ENCODE measurements around the gene CCL27. TPM values are rescaled to one million over a fixed set of nuclear protein-coding genes. Genes with fewer than 3 reads are reported as not detected.
A peak's percentile ranks its signal among the peaks of the same experiment; 100 is the strongest.

The CCL27 gene
- total RNA-seq, 1 donor from 2014 or later = 0.70 TPM

DNA sequence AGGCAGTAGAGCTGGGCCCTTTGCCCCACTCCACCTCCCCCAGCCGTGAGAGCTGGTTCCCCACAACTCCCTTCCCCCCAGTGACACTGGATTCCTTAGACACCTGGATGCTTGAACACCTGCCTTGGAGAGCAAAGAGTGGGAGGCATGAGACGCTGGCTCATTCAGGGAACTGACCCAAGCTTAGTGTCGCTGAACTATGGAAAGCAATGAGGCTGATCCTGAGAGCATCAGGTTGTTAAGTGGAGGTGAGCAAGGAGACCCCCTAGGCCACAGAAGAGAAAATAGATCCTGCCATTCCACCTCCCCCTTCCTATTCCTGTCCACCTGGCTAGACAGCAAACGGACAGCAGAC, 26.6 kb upstream of the CCL27 start:
- Mint-ChIP-seq H3K9me3 (no peaks in the 10 kb centered on the region), H3K27ac (no peak overlapping the region), H3K27me3 (no peaks in the 10 kb centered on the region), H3K4me3 (no peak overlapping the region), H3K4me1 (peaks cover 2% of the 10 kb centered on the region), H3K36me3 (ENCODE audit: low read depth) (no peaks in the 10 kb centered on the region)
- intact Hi-C loops (cut with micrococcal nuclease) = no loop called here
- no peak for DNase-seq

DNA sequence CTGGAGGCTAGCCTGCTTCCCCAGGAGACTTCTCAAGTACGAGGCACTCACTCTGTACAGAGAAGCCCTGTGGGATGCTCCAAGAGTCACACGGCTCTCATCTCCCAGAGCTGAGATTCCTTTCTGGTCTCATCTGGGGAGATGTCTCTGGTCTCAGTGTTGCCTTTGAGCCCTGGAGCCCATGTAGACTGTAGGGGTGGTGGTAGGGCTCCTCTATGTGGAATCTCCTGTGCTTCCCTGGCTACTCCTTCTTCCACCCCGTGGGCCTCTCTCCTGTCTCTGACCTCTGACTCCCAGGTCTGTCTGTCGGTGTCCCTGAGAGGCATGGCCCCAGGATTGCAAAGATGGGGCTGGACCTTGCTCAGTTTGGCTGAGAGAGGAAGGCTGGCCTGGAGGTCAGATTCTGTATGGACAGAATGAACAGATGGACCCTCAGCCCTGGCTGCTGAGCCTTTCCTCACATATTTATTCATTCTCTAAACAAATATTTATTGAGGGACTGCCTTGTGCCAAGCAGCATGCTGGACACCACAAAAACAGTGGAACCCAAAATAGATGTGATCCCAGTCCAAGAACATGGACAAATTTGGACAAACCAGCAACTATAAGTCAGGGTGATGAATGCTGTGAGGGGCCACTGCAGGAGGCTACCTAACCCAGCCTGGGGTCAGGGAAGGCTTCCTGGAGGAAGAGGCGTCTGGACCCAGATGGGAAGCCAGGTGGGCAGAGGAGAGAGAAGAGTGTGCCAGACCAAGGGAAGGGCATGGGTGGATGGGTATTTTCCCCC, 26.1 kb upstream of the CCL27 start:
- Mint-ChIP-seq H3K4me3 (no peak overlapping the region), H3K27ac (no peak overlapping the region), H3K9me3 (no peaks in the 10 kb centered on the region), H3K27me3 (no peaks in the 10 kb centered on the region), H3K4me1 (peaks cover 2% of the 10 kb centered on the region), H3K36me3 (ENCODE audit: low read depth) (no peaks in the 10 kb centered on the region)
- no peak for DNase-seq
- intact Hi-C loops (cut with micrococcal nuclease) = no loop called here

DNA sequence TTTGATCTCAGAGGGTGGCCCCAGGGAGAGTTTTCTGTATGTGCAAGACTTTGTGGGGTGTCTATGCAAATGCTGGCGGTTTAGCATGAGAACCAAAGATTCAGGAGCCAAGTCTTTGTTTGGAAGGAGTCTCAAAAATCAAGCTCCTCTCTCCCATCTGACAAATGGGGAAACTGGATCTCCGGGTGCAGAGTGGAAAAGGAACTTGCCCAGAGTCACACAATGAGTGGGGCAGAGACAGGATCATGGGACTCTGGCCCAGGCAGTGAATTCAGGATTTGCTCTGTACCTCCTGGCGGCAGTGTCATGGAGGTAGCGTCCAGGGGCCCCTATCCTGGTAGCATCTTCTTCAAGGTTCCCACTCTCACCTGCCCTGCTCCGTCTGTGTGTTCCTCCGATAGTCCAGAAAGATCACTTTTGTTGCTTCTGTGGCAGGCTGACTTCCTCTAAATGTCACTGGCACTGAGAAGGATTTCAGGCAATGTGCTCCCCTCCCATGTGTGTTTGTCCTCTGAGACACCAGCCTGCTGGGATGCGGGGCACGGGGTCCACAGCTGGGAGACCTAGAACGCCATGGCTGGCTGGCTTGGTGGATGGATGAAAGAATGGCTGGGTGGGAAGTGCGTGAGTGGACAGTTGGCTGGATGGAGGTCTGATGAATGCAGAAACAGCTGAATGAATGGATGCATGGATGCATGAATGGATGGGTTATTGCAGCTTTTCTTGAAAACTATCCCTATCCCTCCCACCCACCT, 25.0 kb upstream of the CCL27 start:
- intact Hi-C loops (cut with micrococcal nuclease) = no loop called here
- Mint-ChIP-seq H3K4me1 (peaks cover 2% of the 10 kb centered on the region), H3K4me3 (no peak overlapping the region), H3K36me3 (ENCODE audit: low read depth) (no peaks in the 10 kb centered on the region), H3K27ac (no peak overlapping the region), H3K27me3 (no peaks in the 10 kb centered on the region), H3K9me3 (no peaks in the 10 kb centered on the region)
- DNase-seq = no peak

DNA sequence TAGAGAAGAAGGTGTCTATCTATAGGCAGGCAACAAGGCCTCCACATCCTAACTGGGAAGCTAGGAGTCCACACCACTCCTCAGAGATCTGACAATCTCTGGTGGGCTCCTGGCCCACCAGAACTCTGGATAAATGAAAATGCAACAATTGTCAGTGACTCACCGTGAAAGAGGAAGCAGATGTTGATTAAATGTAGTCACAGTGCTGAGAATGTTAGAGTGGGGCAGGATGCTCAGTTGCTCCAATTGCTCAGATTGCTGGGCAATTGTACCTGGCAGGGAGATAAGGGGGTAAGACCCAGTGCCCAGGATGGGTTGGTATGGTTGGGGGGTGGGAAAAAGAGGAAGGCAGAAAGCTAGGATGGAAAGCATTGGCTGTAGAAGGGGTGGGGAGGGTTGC, 24.3 kb upstream of the CCL27 start:
- peaks cover 2% of the 10 kb centered on the region for H3K4me1 Mint-ChIP-seq
- H3K4me3 Mint-ChIP-seq = no peak overlapping the region
- DNase-seq = no peak
- no peaks in the 10 kb centered on the region for H3K27me3 Mint-ChIP-seq
- no peaks in the 10 kb centered on the region for H3K36me3 Mint-ChIP-seq (ENCODE audit: low read depth)
- no peaks in the 10 kb centered on the region for H3K9me3 Mint-ChIP-seq
- intact Hi-C loops (cut with micrococcal nuclease) = no loop called here
- H3K27ac Mint-ChIP-seq = no peak overlapping the region

DNA sequence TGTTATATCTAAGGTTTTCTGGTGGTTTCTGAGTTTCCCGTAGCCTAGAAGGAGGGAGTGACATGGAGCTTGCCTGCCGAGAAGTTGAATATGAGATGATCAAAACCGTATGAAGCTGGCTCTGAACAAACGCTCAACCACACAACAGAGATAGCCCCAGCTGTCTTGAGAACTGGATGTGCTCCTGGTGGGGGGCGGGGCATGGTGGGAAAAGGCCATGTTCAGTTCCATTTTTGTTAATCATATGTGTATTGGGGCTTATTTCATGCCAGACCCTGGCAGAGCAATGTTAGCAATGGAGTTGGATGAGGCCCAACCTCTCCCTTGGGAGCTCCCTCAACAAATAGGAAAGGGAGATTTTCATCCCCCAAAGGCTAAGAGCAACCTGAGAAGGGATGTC, 23.8 kb upstream of the CCL27 start:
- intact Hi-C loops (cut with micrococcal nuclease) = no loop called here
- H3K27me3 Mint-ChIP-seq = no peaks in the 10 kb centered on the region

DNA sequence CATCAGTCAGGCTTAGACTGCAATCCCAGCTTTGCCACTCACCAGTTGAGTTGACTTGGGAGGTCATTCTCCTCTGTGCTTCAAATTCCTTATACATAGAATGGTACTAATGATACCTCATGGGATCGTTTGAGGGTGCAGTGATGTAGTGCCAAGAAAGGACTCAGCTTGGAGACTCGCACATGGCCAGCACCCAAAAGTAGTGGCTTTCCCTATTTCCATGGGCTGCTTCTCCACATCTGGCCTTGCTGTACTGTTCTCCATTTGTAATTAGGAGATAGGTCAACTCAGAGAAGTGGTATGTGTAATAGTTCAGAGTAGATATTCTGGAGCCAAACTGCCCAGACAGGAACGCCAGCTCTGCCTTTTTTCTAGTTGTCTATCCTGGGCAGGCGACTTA, 23.1 kb upstream of the CCL27 start:
- H3K9me3 Mint-ChIP-seq = no peaks in the 10 kb centered on the region
- no peak overlapping the region for H3K4me3 Mint-ChIP-seq
- H3K27me3 Mint-ChIP-seq = no peaks in the 10 kb centered on the region
- no peaks in the 10 kb centered on the region for H3K36me3 Mint-ChIP-seq (ENCODE audit: low read depth)
- no peak overlapping the region for H3K27ac Mint-ChIP-seq
- intact Hi-C loops (cut with micrococcal nuclease) = no loop called here
- no peak for DNase-seq
- peaks cover 2% of the 10 kb centered on the region for H3K4me1 Mint-ChIP-seq

More for the DNA sequence above, 23.8 kb upstream of the CCL27 start:
- no peak for DNase-seq
- Mint-ChIP-seq H3K4me3 (no peak overlapping the region), H3K36me3 (ENCODE audit: low read depth) (no peaks in the 10 kb centered on the region), H3K27ac (no peak overlapping the region), H3K9me3 (no peaks in the 10 kb centered on the region), H3K4me1 (peaks cover 2% of the 10 kb centered on the region)

DNA sequence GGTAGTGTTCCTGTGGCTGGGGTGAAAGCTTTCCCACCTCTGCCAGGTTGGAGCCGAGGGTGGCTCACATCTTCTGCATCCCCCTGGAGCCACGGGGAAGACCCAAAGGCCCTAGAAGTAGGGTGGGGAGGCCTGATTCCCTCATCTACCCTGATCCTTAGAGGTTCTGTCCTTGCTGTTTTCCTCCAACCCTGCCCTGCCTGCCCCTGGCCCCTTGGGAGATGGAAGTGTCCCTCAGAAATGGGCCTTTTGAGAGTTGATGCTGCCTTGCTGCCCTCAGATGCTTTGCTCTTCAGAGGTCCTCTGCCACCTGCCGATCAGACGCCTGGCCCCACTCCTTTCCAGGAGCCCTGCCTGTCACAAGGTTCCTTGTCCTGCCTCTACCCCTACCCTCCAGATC, 22.4 kb upstream of the CCL27 start:
- intact Hi-C loops (cut with micrococcal nuclease) = no loop called here
- no peak for DNase-seq
- Mint-ChIP-seq H3K27ac (no peak overlapping the region), H3K4me3 (no peak overlapping the region), H3K36me3 (ENCODE audit: low read depth) (no peaks in the 10 kb centered on the region), H3K9me3 (no peaks in the 10 kb centered on the region), H3K4me1 (peaks cover 2% of the 10 kb centered on the region), H3K27me3 (no peaks in the 10 kb centered on the region)

DNA sequence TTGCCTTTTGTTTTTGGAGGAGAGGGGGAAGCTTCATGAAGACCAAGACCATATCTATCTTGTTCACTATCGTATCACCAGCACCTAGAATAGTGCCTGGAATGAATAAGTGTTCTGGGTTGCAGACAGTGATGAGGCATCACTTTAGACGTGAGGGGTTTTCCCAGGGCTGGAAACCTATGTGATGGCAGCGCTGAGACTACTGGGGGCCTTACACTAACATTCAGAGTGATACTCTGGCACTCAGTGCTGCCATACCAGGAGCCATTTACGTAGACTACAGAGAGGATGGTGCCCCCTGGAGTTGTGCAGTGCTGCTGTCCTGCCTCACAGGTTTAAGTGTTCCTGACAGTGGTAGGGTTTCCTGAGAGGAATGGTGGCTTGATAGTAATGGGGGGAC, 21.7 kb upstream of the CCL27 start:
- DNase-seq = no peak
- H3K27ac Mint-ChIP-seq = no peak overlapping the region
- H3K36me3 Mint-ChIP-seq (ENCODE audit: low read depth) = no peaks in the 10 kb centered on the region
- no peaks in the 10 kb centered on the region for H3K9me3 Mint-ChIP-seq
- no peaks in the 10 kb centered on the region for H3K27me3 Mint-ChIP-seq
- intact Hi-C loops (cut with micrococcal nuclease) = no loop called here
- peaks cover 2% of the 10 kb centered on the region for H3K4me1 Mint-ChIP-seq
- no peak overlapping the region for H3K4me3 Mint-ChIP-seq

DNA sequence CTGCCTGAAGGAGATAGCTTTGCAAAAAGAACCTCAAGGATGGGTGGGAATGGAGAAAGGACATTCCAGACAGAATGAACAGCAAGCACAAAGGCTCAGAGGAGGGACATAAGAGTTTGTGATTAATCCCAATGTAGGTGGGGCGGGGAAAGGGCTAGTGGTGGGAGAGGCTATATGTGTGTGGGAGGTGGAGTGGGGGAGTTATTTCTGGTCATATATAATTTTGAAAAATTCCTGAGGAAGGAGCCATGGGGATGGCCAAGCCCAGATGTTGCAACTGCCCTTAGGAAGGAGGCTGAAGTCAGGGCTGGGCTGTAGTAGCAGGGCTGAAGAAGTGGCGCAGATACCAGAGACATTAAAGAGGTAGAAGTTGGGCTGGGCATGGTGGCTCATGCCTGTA, 13.4 kb upstream of the CCL27 start:
- intact Hi-C loops (cut with micrococcal nuclease) = loop anchor here (1.0 kb wide), 1 partner anchor 25 kb away; no protein-coding TSS in a partner anchor
- Mint-ChIP-seq H3K27ac (no peak overlapping the region), H3K27me3 (no peaks in the 10 kb centered on the region), H3K4me3 (no peak overlapping the region), H3K36me3 (ENCODE audit: low read depth) (no peaks in the 10 kb centered on the region), H3K9me3 (no peaks in the 10 kb centered on the region), H3K4me1 (peaks cover 2% of the 10 kb centered on the region)
- DNase-seq = no peak

DNA sequence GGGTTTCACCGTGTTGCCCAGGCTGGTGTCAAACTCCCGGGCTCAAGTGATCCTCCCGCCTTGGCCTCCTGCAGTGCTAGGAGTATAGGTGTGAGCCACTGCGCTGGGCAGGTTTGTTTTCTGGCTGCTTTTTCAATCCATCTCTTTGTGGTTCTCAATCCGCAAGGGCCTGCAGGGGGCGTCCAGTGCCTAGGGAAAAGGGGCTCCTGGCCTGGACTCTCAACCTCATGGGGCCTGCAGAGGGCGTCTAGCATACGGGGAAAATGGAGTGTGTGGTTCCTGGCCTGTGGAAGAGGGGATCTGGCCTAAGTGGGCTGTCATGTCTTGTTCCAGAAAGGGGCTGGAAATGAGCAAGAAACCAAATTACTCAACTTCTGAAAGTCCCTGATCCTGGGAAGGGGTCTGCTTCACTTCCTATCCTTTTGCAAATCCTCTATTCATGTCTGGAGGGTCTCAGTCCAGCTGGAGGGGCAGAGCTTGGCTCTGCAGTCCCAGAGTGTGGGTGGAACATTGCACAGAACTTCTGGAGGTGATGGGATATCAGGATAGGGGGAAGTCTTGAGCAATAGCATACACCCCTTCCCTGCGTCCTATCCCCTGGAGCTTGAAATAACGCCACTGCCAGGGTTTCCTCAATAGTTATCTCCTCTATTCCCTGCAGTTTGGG, 12.7 kb upstream of the CCL27 start:
- peak; percentile 83 for DNase-seq
- intact Hi-C loops (cut with micrococcal nuclease) = loop anchor here (1.0 kb wide), 1 partner anchor 26 kb away; no protein-coding TSS in a partner anchor

DNA sequence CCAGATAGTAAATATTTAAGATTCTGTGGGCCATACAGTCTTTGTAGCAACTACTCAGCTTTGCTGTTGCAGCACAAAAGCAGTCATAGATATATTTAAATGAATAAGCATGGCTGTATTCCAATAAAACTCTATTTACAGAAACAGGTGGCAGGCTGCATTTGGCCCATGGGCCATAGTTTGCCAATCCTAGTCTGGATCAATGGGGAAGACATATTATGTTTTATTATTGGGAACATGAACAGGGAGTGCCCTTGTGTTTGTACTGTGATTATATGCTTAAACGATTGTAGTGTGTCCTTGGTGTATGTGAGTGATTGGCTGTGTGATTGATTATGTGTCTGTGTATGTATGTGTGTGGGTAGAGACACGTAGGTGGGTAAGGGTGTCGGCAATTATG, 12.0 kb upstream of the CCL27 start:
- no peak overlapping the region for H3K27ac Mint-ChIP-seq
- H3K27me3 Mint-ChIP-seq = no peaks in the 10 kb centered on the region
- H3K36me3 Mint-ChIP-seq (ENCODE audit: low read depth) = peaks cover 3% of the 10 kb centered on the region
- intact Hi-C loops (cut with micrococcal nuclease) = no loop called here
- H3K9me3 Mint-ChIP-seq = no peaks in the 10 kb centered on the region
- no peak overlapping the region for H3K4me3 Mint-ChIP-seq
- peaks cover 2% of the 10 kb centered on the region for H3K4me1 Mint-ChIP-seq
- DNase-seq = no peak

More for the DNA sequence above, 12.7 kb upstream of the CCL27 start:
- H3K36me3 Mint-ChIP-seq (ENCODE audit: low read depth) = no peaks in the 10 kb centered on the region
- peaks cover 2% of the 10 kb centered on the region for H3K4me1 Mint-ChIP-seq
- H3K27ac Mint-ChIP-seq = no peak overlapping the region
- no peaks in the 10 kb centered on the region for H3K27me3 Mint-ChIP-seq
- no peaks in the 10 kb centered on the region for H3K9me3 Mint-ChIP-seq
- no peak overlapping the region for H3K4me3 Mint-ChIP-seq

DNA sequence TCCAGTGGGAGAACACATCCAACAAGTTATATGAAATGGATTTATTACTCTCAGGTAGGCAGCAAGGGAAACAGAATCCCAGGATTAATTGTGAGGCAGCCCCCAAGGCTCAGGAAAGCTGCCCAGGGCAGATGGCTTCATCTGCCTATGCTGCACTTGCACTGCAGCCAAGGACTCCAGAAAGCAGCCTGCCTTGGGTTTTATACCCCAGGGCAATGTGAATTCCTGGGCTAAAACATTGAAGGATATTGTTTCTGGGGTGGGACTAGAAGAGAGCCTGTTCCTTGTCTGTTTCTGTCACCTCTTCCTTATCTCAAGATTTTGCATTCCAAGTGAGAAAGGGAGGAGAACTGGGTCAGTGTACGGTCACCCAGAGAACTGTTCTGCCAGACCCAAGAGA, 8.8 kb upstream of the CCL27 start:
- Mint-ChIP-seq H3K27me3 (no peaks in the 10 kb centered on the region), H3K36me3 (ENCODE audit: low read depth) (peaks cover 12% of the 10 kb centered on the region), H3K9me3 (no peaks in the 10 kb centered on the region), H3K4me3 (no peak overlapping the region), H3K4me1 (peaks cover 7% of the 10 kb centered on the region), H3K27ac (no peak overlapping the region)
- intact Hi-C loops (cut with micrococcal nuclease) = no loop called here
- DNase-seq = no peak

DNA sequence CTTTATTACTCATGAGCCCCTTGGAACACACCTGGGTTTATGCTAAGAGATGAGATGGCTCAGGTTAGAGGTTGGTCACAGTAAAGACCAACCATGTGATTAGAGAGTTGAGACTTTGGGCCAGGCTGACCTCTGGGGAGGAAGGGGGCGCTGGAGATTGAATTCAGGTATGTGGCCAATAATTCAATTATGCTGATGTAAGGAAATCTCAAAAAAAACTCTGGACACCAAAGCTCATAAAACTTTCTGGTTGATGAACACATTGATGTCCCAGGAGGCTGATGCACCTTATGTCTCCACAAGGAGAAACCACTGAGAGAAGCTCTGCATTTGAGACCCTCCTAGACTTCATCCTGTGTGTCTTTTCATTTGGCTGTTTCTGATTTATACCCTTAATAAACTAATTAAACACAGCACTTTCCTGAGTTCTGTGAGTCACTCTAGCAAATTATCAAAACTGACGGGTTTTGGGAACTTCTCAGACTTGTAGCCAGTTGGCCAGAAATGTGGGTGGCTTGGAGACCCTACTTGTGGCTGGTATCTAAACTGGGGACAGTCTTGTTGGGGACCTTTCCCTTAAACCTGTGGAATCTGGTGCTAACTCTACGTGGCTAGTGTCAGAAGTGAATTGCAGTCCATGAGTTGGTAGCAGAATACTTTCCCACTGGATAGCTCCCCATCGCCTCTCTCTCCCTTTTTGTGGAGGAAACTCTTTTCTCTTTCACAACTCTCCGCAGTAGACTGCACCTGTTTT, 7.5 kb upstream of the CCL27 start:
- H3K4me1 Mint-ChIP-seq = peaks cover 12% of the 10 kb centered on the region
- DNase-seq = no peak
- H3K36me3 Mint-ChIP-seq (ENCODE audit: low read depth) = peaks cover 12% of the 10 kb centered on the region
- H3K4me3 Mint-ChIP-seq = no peak overlapping the region
- H3K9me3 Mint-ChIP-seq = no peaks in the 10 kb centered on the region
- intact Hi-C loops (cut with micrococcal nuclease) = no loop called here
- no peak overlapping the region for H3K27ac Mint-ChIP-seq
- H3K27me3 Mint-ChIP-seq = no peaks in the 10 kb centered on the region

All from activated CD4-positive, alpha-beta T cell treated with anti-CD3 and anti-CD28 coated beads, Interleukin-2, amount 10 ng/mL, durations not matched to agents 24 days and 14 days (primary cell).